Testis (tissue), 3 donors: ENCODE results near the gene SNX30. TPM values are rescaled to one million over a fixed set of nuclear protein-coding genes. Genes with fewer than 3 reads are reported as not detected.

Experiments
- DNase-seq: peaks from one replicate; pipeline ENCODE4 v3.0.0-alpha.2; 2019
- H3K27ac ChIP-seq, 2 donors: fragments of 200-600 bp; sonication (generic); one replicate each; pipeline ENCODE4 v1.5.1; 2019
- H3K27me3 ChIP-seq: fragments of 200-600 bp; sonication (generic); one replicate; pipeline ENCODE4 v1.5.1; 2019
- H3K36me3 ChIP-seq: fragments of 200-600 bp; sonication (generic); one replicate; pipeline ENCODE4 v1.5.1; 2017; ENCODE audit warnings: low read depth; ENCODE audit errors: missing control alignments
- H3K4me1 ChIP-seq: fragments of 200-600 bp; sonication (generic); one replicate; pipeline ENCODE4 v1.5.1; 2019
- H3K4me3 ChIP-seq, 2 donors: fragments of 200-600 bp; sonication (generic); one replicate each; pipeline ENCODE4 v1.5.1; 2017 to 2019
- H3K9me3 ChIP-seq: fragments of 200-600 bp; sonication (generic); one replicate; pipeline ENCODE4 v1.5.1; 2017
- CTCF ChIP-seq, 3 experiments: fragments of 450-650 bp in 2 of 3; fragments of 200-600 bp in 1 of 3; sonication (generic) in 1 of 3; IDR thresholded peaks; one replicate each; pipeline ENCODE4 v1.5.1; 2016 to 2019; ENCODE audit warnings: antibody characterized with exemption in 3 of 3, mild to moderate bottlenecking in 2 of 3, moderate library complexity in 1 of 3
- POLR2A ChIP-seq: fragments of 450-650 bp; IDR thresholded peaks from one replicate; pipeline ENCODE4 v1.6.1; 2017; ENCODE audit warnings: antibody characterized with exemption, mild to moderate bottlenecking, moderate library complexity
- WGBS, 2 donors: methylation state at CpG; one replicate each; pipeline ENCODE4 v1.1.5; 2018; 5-methylcytosine and 5-hydroxymethylcytosine counted together
- intact Hi-C: fragments of 100-400 bp; cut with DNase I; formaldehyde crosslinking; loops from one replicate; pipeline ENCODE4 v1.15.1; 2023; ENCODE audit warnings: low total_unique reads
- polyA plus RNA-seq: library from polyadenylated mRNA; stranded (reverse); fragments of 350-450 nt; fragmentation: Illumina TruSeq; extraction: RNeasy Lipid Tissue Mini Kit (QIAGEN cat#74804); gene quantifications from one replicate; pipeline ENCODE4 v1.2.3, GENCODE V29; 2014; ENCODE audit warnings: low read depth, low replicate concordance; ENCODE audit not compliant: insufficient read depth
- total RNA-seq, 2 donors: library from RNA; depleted of rRNA; stranded (reverse); fragments of >200 nt; gene quantifications; one replicate each; pipeline ENCODE4 v1.2.3, GENCODE V29; 2016

The SNX30 gene
- total and polyA plus RNA-seq, 3 donors from 2014 or later: 26.3 to 34.2 (median 34.1) TPM

- Histone ChIP-seq H3K9me3 (no peaks in the 10 kb centered on the region), H3K27ac (no peak overlapping the region), H3K4me1 (peaks cover 23% of the 10 kb centered on the region), H3K4me3 (no peak overlapping the region), H3K36me3 (no peaks in the 10 kb centered on the region), H3K27me3 (no peaks in the 10 kb centered on the region)
- TF ChIP-seq POLR2A (no peak), CTCF (IDR thresholded peaks at IDR 0.05) (no peak)
- 78% methylated on average over 9 of the region's 9 CpGs for WGBS, 2 donors
- intact Hi-C loops: no loop called here
- no peak for DNase-seq
These were observed 23.7 kb downstream of the SNX30 start for GRCh38 chr9:112774006-112774996.

GRCh38 chr9:112777914-112778313, 27.4 kb downstream of the SNX30 start:
- H3K36me3 ChIP-seq: no peaks in the 10 kb centered on the region
- no peaks in the 10 kb centered on the region for H3K9me3 ChIP-seq
- peaks cover 11% of the 10 kb centered on the region for H3K4me1 ChIP-seq
- H3K4me3 ChIP-seq: no peak overlapping the region
- no peak for DNase-seq
- intact Hi-C loops: no loop called here
- H3K27me3 ChIP-seq: no peaks in the 10 kb centered on the region
- no peak for TF ChIP-seq CTCF (IDR thresholded peaks at IDR 0.05)
- no peak for TF ChIP-seq POLR2A
- no peak overlapping the region for H3K27ac ChIP-seq

GRCh38 chr9:112780450-112781036, 30.0 kb downstream of the SNX30 start:
- 86 to 89% methylated on average over 6 of the region's 6 CpGs for WGBS, 2 donors
- intact Hi-C loops: no loop called here
- H3K4me3 ChIP-seq: no peak overlapping the region
- no peak for DNase-seq
- no peaks in the 10 kb centered on the region for H3K4me1 ChIP-seq
- TF ChIP-seq POLR2A (no peak), CTCF (IDR thresholded peaks at IDR 0.05) (no peak)
- no peaks in the 10 kb centered on the region for H3K36me3 ChIP-seq
- no peaks in the 10 kb centered on the region for H3K27me3 ChIP-seq
- no peaks in the 10 kb centered on the region for H3K9me3 ChIP-seq
- H3K27ac ChIP-seq: no peak overlapping the region

GRCh38 chr9:112782218-112782617, 31.7 kb downstream of the SNX30 start:
- intact Hi-C loops: no loop called here
- DNase-seq: no peak
- H3K27me3 ChIP-seq: no peaks in the 10 kb centered on the region
- no peaks in the 10 kb centered on the region for H3K9me3 ChIP-seq
- H3K4me3 ChIP-seq: no peak overlapping the region
- H3K36me3 ChIP-seq: no peaks in the 10 kb centered on the region
- no peaks in the 10 kb centered on the region for H3K4me1 ChIP-seq
- 90 to 100% methylated on average over 1 of the region's 1 CpG for whole genome bisulfite sequencing, 2 donors
- TF ChIP-seq CTCF (IDR thresholded peaks at IDR 0.05) (no peak), POLR2A (no peak)
- no peak overlapping the region for H3K27ac ChIP-seq
